Measurements from ENCODE around the gene RIN3. TPM values are rescaled to one million over a fixed set of nuclear protein-coding genes. Genes with fewer than 3 reads are reported as not detected.
A peak's percentile ranks its signal among the peaks of the same experiment; 100 is the strongest.

RIN3 gene
- total RNA-seq, 1 experiment from 2014 or later, result 4.8 TPM

DNA sequence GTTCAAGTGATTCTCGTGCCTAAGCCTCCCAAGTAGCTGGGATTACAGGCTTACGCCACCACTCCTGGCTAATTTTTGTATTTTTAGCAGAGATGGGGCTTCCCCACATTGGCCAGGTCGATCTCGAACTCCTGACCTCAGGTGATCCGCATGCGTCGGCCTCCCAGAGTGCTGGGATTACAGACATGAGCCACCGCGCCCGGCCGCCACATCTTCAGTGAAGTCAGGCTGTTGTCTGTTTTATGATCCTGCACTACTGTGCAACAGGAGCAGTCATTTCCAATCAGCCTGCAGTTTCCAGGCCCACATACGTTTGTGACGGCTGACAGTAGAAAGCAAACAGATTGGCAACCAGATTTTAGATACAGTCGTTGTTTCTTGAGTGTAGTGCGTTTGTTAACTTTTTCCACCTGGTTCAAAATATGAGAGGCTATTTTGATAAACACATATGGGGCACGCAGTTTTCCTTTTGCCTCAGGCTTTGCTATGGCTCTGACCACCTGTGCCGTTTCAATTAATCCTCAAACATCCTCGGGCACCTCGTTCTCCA is 160.1 kb downstream of the RIN3 start:
- Histone ChIP-seq H3K79me2 (ENCODE audit: low read length) (no peaks in the 10 kb centered on the region), H3K9me2 (replicated peaks; ENCODE audit: low read length) (no peaks in the 10 kb centered on the region), H3K4me2 (ENCODE audit: low read length) (no peak overlapping the region), H3F3A (ENCODE audit: low read length, unreplicated experiment) (no peaks in the 10 kb centered on the region), H4K20me1 (ENCODE audit: low read length) (no peaks in the 10 kb centered on the region), H3K27me3 (ENCODE audit: low read length) (no peaks in the 10 kb centered on the region), H3K4me3 (ENCODE audit: low read length) (no peak overlapping the region), H3K9ac (ENCODE audit: low read length) (no peak overlapping the region), H3K27ac (ENCODE audit: low read length) (no peak overlapping the region), H3K4me1 (ENCODE audit: insufficient read depth, low read length) (0 out of 2 replicates have a peak, but pooled peaks cover 4% of the 10 kb centered on the region), H3K36me3 (ENCODE audit: low read depth, low read length) (no peaks in the 10 kb centered on the region), H2AFZ (ENCODE audit: low read length) (no peak overlapping the region), H3K9me3 (ENCODE audit: low read length) (no peaks in the 10 kb centered on the region)
- ATAC-seq (no peak), DNase-seq (no peak)
- TF ChIP-seq, protein P1, sequence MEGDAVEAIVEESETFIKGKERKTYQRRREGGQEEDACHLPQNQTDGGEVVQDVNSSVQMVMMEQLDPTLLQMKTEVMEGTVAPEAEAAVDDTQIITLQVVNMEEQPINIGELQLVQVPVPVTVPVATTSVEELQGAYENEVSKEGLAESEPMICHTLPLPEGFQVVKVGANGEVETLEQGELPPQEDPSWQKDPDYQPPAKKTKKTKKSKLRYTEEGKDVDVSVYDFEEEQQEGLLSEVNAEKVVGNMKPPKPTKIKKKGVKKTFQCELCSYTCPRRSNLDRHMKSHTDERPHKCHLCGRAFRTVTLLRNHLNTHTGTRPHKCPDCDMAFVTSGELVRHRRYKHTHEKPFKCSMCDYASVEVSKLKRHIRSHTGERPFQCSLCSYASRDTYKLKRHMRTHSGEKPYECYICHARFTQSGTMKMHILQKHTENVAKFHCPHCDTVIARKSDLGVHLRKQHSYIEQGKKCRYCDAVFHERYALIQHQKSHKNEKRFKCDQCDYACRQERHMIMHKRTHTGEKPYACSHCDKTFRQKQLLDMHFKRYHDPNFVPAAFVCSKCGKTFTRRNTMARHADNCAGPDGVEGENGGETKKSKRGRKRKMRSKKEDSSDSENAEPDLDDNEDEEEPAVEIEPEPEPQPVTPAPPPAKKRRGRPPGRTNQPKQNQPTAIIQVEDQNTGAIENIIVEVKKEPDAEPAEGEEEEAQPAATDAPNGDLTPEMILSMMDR (conservative IDR thresholded peaks at IDR 0.05; ENCODE audit: low read depth, low read length), result no peak
- TF ChIP-seq EZH2phosphoT487 (IDR thresholded peaks at IDR 0.05; ENCODE audit: borderline replicate concordance, low read length) (no peak), EZH2 (IDR thresholded peaks at IDR 0.05; ENCODE audit: low read length, unreplicated experiment) (no peak)
- intact Hi-C loops (cut with micrococcal nuclease), result no loop called here
- POLR2A ChIA-PET (ENCODE audit: unreplicated experiment), result no interaction called here
- no TSS peak for BruUV-seq (replicated peaks)
- CTCF ChIA-PET, result no interaction called here

DNA sequence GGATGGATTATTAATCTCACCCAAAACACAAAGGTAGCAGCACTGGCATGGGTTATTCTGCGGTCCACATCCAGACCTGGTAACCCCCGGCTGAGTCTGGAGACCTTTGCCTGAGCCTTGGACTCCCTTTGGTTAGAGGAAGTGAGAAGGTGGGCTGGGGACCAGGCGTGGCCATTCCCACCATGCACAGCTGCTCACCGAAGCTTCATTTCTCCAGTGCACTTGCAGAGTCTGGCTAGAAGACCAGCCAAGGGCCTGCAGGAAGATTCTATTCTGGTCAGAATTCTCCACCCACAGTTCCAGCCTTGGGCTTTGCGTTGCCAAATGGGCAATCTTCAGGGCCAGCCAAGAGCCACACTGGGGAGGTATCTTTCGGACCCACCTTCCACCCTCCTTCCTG is 161.8 kb downstream of the RIN3 start:
- CTCF ChIA-PET, result interaction anchor here (0.6 kb wide), 1 partner anchor 53 kb away, joined by 9 read pairs; no protein-coding TSS in a partner anchor
- no TSS peak for BruUV-seq (replicated peaks)
- Histone ChIP-seq H3K9me2 (replicated peaks; ENCODE audit: low read length) (no peaks in the 10 kb centered on the region), H3K36me3 (ENCODE audit: low read depth, low read length) (no peaks in the 10 kb centered on the region), H4K20me1 (ENCODE audit: low read length) (no peaks in the 10 kb centered on the region), H3K4me2 (ENCODE audit: low read length) (no peak overlapping the region), H3K79me2 (ENCODE audit: low read length) (no peaks in the 10 kb centered on the region), H3K4me3 (ENCODE audit: low read length) (no peak overlapping the region), H3K9ac (ENCODE audit: low read length) (no peak overlapping the region), H3K9me3 (ENCODE audit: low read length) (no peaks in the 10 kb centered on the region), H2AFZ (ENCODE audit: low read length) (no peak overlapping the region), H3K27me3 (ENCODE audit: low read length) (no peaks in the 10 kb centered on the region), H3K4me1 (ENCODE audit: insufficient read depth, low read length) (0 out of 2 replicates have a peak, but pooled peaks cover 4% of the 10 kb centered on the region), H3K27ac (ENCODE audit: low read length) (no peak overlapping the region), H3F3A (ENCODE audit: low read length, unreplicated experiment) (no peaks in the 10 kb centered on the region)
- DNase-seq (no peak), ATAC-seq (no peak)
- POLR2A ChIA-PET (ENCODE audit: unreplicated experiment), result no interaction called here
- TF ChIP-seq EZH2 (IDR thresholded peaks at IDR 0.05; ENCODE audit: low read length, unreplicated experiment) (no peak), EZH2phosphoT487 (IDR thresholded peaks at IDR 0.05; ENCODE audit: borderline replicate concordance, low read length) (no peak)
- TF ChIP-seq, protein P1 (conservative IDR thresholded peaks at IDR 0.05; ENCODE audit: low read depth, low read length), result no peak
- intact Hi-C loops (cut with micrococcal nuclease), result no loop called here

DNA sequence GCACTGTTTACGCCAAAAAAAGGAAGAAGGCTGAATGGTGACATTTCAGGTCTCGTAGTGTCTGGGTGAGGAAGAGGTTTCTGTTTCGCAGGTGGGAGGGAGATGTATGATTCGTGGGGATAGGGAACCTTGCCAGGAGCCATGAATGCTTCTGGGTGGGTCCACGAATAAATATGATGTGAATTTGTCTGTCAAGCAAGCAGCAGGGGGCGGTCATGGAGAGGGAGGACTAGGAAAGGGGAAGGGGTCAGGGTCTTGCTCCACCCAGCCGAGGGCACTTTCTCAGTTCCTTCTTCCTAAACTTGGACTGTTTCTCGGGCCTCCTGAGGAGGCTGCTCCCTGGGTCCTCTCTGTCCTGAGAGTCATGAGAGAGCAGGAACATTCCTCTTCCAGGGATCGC is 162.4 kb downstream of the RIN3 start:
- DNase-seq, result peak; percentile 16
- no TSS peak for BruUV-seq (replicated peaks)
- intact Hi-C loops (cut with micrococcal nuclease), result no loop called here
- TF ChIP-seq EZH2phosphoT487 (IDR thresholded peaks at IDR 0.05; ENCODE audit: borderline replicate concordance, low read length) (no peak), EZH2 (IDR thresholded peaks at IDR 0.05; ENCODE audit: low read length, unreplicated experiment) (no peak)
- TF ChIP-seq, protein P1 (conservative IDR thresholded peaks at IDR 0.05; ENCODE audit: low read depth, low read length), result no peak
- no peak overlapping the region for H2AFZ ChIP-seq (ENCODE audit: low read length)
- no peak overlapping the region for H3K9ac ChIP-seq (ENCODE audit: low read length)
- no peaks in the 10 kb centered on the region for H3K36me3 ChIP-seq (ENCODE audit: low read depth, low read length)
- no peaks in the 10 kb centered on the region for H3F3A ChIP-seq (ENCODE audit: low read length, unreplicated experiment)
- no peak for ATAC-seq
- ChIA-PET CTCF (no interaction called here), POLR2A (ENCODE audit: unreplicated experiment) (no interaction called here)
- no peak overlapping the region for H3K4me2 ChIP-seq (ENCODE audit: low read length)
- no peak overlapping the region for H3K4me3 ChIP-seq (ENCODE audit: low read length)
- H3K9me3 ChIP-seq (ENCODE audit: low read length), result no peaks in the 10 kb centered on the region
- H4K20me1 ChIP-seq (ENCODE audit: low read length), result no peaks in the 10 kb centered on the region
- peaks cover 6% of the 10 kb centered on the region; the same call in 1 of the 2 replicates for H3K4me1 ChIP-seq (ENCODE audit: insufficient read depth, low read length)
- H3K27ac ChIP-seq (ENCODE audit: low read length), result no peak overlapping the region
- H3K27me3 ChIP-seq (ENCODE audit: low read length), result no peaks in the 10 kb centered on the region
- no peaks in the 10 kb centered on the region for H3K79me2 ChIP-seq (ENCODE audit: low read length)
- H3K9me2 ChIP-seq (replicated peaks; ENCODE audit: low read length), result no peaks in the 10 kb centered on the region

Data from PC-3 (cell line).